ENCODE data around the gene ABCA5. TPM values are rescaled to one million over a fixed set of nuclear protein-coding genes. Genes with fewer than 3 reads are reported as not detected.

Gene ABCA5
- total RNA-seq (10 to 100 TPM; 38.6 to 47.6 TPM), total RNA-seq (68.0 to 69.3 reads per million in 2 donors)

- ATAC-seq: peak; percentile 95
- DNase-seq: peak; percentile 84 to 87 (median 85)
- Mint-ChIP-seq H3K27me3 (peaks cover 15% of the 10 kb centered on the region), H3K36me3 (ENCODE audit: low read depth) (peaks cover 6% of the 10 kb centered on the region), H3K27ac (peak within 1 kb of the TSS; percentile 97), H3K4me3 (peak within 1 kb of the TSS; percentile 97), H3K4me1 (peaks cover 25% of the 10 kb centered on the region)
- no peaks in the 10 kb centered on the region for H3K9me3 ChIP-seq (ENCODE audit: control insufficient read depth, low read length, poor library complexity, severe bottlenecking)
Measured at GRCh38 chr17:69327060-69327831, at the start of gene ABCA5. Gene ABCA5, minus strand, starts transcription at chr17:69327133. Its CDS starts 12,718 bp downstream, at chr17:69314415.

GRCh38 chr17:69375229-69375628 is 48.3 kb upstream of the ABCA5 start:
- Mint-ChIP-seq H3K4me3 (no peak overlapping the region), H3K36me3 (ENCODE audit: low read depth) (no peaks in the 10 kb centered on the region), H3K27ac (peak overlapping the region; percentile 37), H3K4me1 (peaks cover 5% of the 10 kb centered on the region), H3K27me3 (peaks cover 4% of the 10 kb centered on the region)
- ATAC-seq (no peak), DNase-seq (no peak)
- no peaks in the 10 kb centered on the region for H3K9me3 ChIP-seq (ENCODE audit: control insufficient read depth, low read length, poor library complexity, severe bottlenecking)

- Mint-ChIP-seq H3K4me3 (no peak overlapping the region), H3K27me3 (peaks cover 23% of the 10 kb centered on the region), H3K36me3 (ENCODE audit: low read depth) (no peaks in the 10 kb centered on the region), H3K4me1 (peaks cover 6% of the 10 kb centered on the region), H3K27ac (no peak overlapping the region)
- ATAC-seq (no peak), DNase-seq (no peak)
- H3K9me3 ChIP-seq (ENCODE audit: control insufficient read depth, low read length, poor library complexity, severe bottlenecking): no peaks in the 10 kb centered on the region
Measured at GRCh38 chr17:69373069-69373468, 46.1 kb upstream of the ABCA5 start.

- ATAC-seq (no peak), DNase-seq (no peak)
- H3K36me3 Mint-ChIP-seq (ENCODE audit: low read depth): no peaks in the 10 kb centered on the region
- peaks cover 36% of the 10 kb centered on the region for H3K27me3 Mint-ChIP-seq
- no peak overlapping the region for H3K4me3 Mint-ChIP-seq
- no peaks in the 10 kb centered on the region for H3K9me3 ChIP-seq (ENCODE audit: control insufficient read depth, low read length, poor library complexity, severe bottlenecking)
- peaks cover 3% of the 10 kb centered on the region for H3K4me1 Mint-ChIP-seq
- H3K27ac Mint-ChIP-seq: no peak overlapping the region
Measured at GRCh38 chr17:69367298-69367697, 40.4 kb upstream of the ABCA5 start.

GRCh38 chr17:69363488-69364210 is 36.7 kb upstream of the ABCA5 start:
- H3K4me1 Mint-ChIP-seq: no peaks in the 10 kb centered on the region
- no peaks in the 10 kb centered on the region for H3K9me3 ChIP-seq (ENCODE audit: control insufficient read depth, low read length, poor library complexity, severe bottlenecking)
- H3K27ac Mint-ChIP-seq: no peak overlapping the region
- no peak overlapping the region for H3K4me3 Mint-ChIP-seq
- no peaks in the 10 kb centered on the region for H3K36me3 Mint-ChIP-seq (ENCODE audit: low read depth)
- ATAC-seq (no peak), DNase-seq (no peak)
- peaks cover 20% of the 10 kb centered on the region for H3K27me3 Mint-ChIP-seq

- Mint-ChIP-seq H3K27me3 (peaks cover under 1% of the 10 kb centered on the region), H3K27ac (no peak overlapping the region), H3K36me3 (ENCODE audit: low read depth) (no peaks in the 10 kb centered on the region), H3K4me3 (no peak overlapping the region), H3K4me1 (no peaks in the 10 kb centered on the region)
- ATAC-seq (no peak), DNase-seq (no peak)
- H3K9me3 ChIP-seq (ENCODE audit: control insufficient read depth, low read length, poor library complexity, severe bottlenecking): no peaks in the 10 kb centered on the region
Measured at GRCh38 chr17:69361156-69361555, 34.2 kb upstream of the ABCA5 start.

GRCh38 chr17:69358688-69359596 is 32.0 kb upstream of the ABCA5 start:
- Mint-ChIP-seq H3K27me3 (peaks cover 8% of the 10 kb centered on the region), H3K36me3 (ENCODE audit: low read depth) (no peaks in the 10 kb centered on the region), H3K4me3 (no peak overlapping the region), H3K4me1 (no peaks in the 10 kb centered on the region), H3K27ac (no peak overlapping the region)
- no peaks in the 10 kb centered on the region for H3K9me3 ChIP-seq (ENCODE audit: control insufficient read depth, low read length, poor library complexity, severe bottlenecking)
- no peak for DNase-seq
- no peak for ATAC-seq

- no peaks in the 10 kb centered on the region for H3K36me3 Mint-ChIP-seq (ENCODE audit: low read depth)
- no peaks in the 10 kb centered on the region for H3K4me1 Mint-ChIP-seq
- no peak for ATAC-seq
- peaks cover 8% of the 10 kb centered on the region for H3K27me3 Mint-ChIP-seq
- H3K9me3 ChIP-seq (ENCODE audit: control insufficient read depth, low read length, poor library complexity, severe bottlenecking): no peaks in the 10 kb centered on the region
- no peak for DNase-seq
- H3K27ac Mint-ChIP-seq: no peak overlapping the region
- H3K4me3 Mint-ChIP-seq: no peak overlapping the region
Measured at GRCh38 chr17:69357701-69358100, 30.8 kb upstream of the ABCA5 start.

GRCh38 chr17:69356625-69357024 is 29.7 kb upstream of the ABCA5 start:
- Mint-ChIP-seq H3K27ac (no peak overlapping the region), H3K27me3 (peaks cover 8% of the 10 kb centered on the region), H3K4me3 (no peak overlapping the region), H3K4me1 (no peaks in the 10 kb centered on the region), H3K36me3 (ENCODE audit: low read depth) (no peaks in the 10 kb centered on the region)
- no peak for ATAC-seq
- no peaks in the 10 kb centered on the region for H3K9me3 ChIP-seq (ENCODE audit: control insufficient read depth, low read length, poor library complexity, severe bottlenecking)
- DNase-seq: no peak

GRCh38 chr17:69350911-69351310 is 24.0 kb upstream of the ABCA5 start:
- ATAC-seq (no peak), DNase-seq (no peak)
- no peak overlapping the region for H3K4me3 Mint-ChIP-seq
- H3K27me3 Mint-ChIP-seq: peaks cover 13% of the 10 kb centered on the region
- no peak overlapping the region for H3K27ac Mint-ChIP-seq
- H3K36me3 Mint-ChIP-seq (ENCODE audit: low read depth): no peaks in the 10 kb centered on the region
- H3K9me3 ChIP-seq (ENCODE audit: control insufficient read depth, low read length, poor library complexity, severe bottlenecking): no peaks in the 10 kb centered on the region
- H3K4me1 Mint-ChIP-seq: peaks cover 2% of the 10 kb centered on the region

- Mint-ChIP-seq H3K4me1 (peaks cover 2% of the 10 kb centered on the region), H3K27ac (no peak overlapping the region), H3K27me3 (peaks cover 13% of the 10 kb centered on the region), H3K36me3 (ENCODE audit: low read depth) (no peaks in the 10 kb centered on the region), H3K4me3 (no peak overlapping the region)
- ATAC-seq: no peak
- H3K9me3 ChIP-seq (ENCODE audit: control insufficient read depth, low read length, poor library complexity, severe bottlenecking): no peaks in the 10 kb centered on the region
- no peak for DNase-seq
Measured at GRCh38 chr17:69348429-69348828, 21.5 kb upstream of the ABCA5 start.

GRCh38 chr17:69346766-69347165 is 19.8 kb upstream of the ABCA5 start:
- no peak overlapping the region for H3K4me3 Mint-ChIP-seq
- peaks cover 19% of the 10 kb centered on the region for H3K27me3 Mint-ChIP-seq
- ATAC-seq (no peak), DNase-seq (no peak)
- no peak overlapping the region for H3K27ac Mint-ChIP-seq
- no peaks in the 10 kb centered on the region for H3K36me3 Mint-ChIP-seq (ENCODE audit: low read depth)
- peaks cover 2% of the 10 kb centered on the region for H3K4me1 Mint-ChIP-seq
- H3K9me3 ChIP-seq (ENCODE audit: control insufficient read depth, low read length, poor library complexity, severe bottlenecking): no peaks in the 10 kb centered on the region

- H3K9me3 ChIP-seq (ENCODE audit: control insufficient read depth, low read length, poor library complexity, severe bottlenecking): no peaks in the 10 kb centered on the region
- no peak for DNase-seq
- H3K36me3 Mint-ChIP-seq (ENCODE audit: low read depth): no peaks in the 10 kb centered on the region
- peaks cover 21% of the 10 kb centered on the region for H3K27me3 Mint-ChIP-seq
- ATAC-seq: no peak
- no peaks in the 10 kb centered on the region for H3K4me1 Mint-ChIP-seq
- no peak overlapping the region for H3K27ac Mint-ChIP-seq
- no peak overlapping the region for H3K4me3 Mint-ChIP-seq
Measured at GRCh38 chr17:69344939-69345338, 18.0 kb upstream of the ABCA5 start.

All from T-helper 17 cell (primary cell).